ENCODE data around the gene KRTAP5-10.

DNA sequence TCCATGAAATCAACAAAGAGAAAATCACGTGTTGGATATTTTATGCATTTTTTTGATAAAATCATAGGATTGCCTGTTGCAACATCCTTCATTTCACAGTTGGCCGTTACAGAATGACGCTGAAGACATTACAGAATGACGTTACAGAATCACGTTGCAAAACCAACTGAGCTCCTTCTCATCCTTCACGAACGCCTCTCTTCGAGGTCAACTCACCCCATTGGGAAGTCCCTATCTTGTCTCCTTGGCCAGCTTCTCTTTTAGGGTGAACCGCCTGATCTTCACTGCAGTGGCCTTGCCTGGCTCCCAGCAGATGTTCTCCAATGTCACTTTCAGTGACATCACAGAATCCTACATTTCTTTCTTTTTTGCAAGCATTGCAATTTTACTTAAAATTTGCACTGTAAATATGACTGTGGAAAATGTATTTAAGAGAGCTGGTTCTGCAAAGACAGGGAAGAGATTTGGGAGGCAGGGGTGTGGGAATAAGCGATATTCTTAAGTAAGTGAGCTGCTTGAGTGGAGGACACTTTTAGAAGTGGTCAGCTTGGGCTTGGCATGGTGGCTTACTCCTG is 33.2 kb upstream of the KRTAP5-10 start:
- TF ChIP-seq, protein P1, sequence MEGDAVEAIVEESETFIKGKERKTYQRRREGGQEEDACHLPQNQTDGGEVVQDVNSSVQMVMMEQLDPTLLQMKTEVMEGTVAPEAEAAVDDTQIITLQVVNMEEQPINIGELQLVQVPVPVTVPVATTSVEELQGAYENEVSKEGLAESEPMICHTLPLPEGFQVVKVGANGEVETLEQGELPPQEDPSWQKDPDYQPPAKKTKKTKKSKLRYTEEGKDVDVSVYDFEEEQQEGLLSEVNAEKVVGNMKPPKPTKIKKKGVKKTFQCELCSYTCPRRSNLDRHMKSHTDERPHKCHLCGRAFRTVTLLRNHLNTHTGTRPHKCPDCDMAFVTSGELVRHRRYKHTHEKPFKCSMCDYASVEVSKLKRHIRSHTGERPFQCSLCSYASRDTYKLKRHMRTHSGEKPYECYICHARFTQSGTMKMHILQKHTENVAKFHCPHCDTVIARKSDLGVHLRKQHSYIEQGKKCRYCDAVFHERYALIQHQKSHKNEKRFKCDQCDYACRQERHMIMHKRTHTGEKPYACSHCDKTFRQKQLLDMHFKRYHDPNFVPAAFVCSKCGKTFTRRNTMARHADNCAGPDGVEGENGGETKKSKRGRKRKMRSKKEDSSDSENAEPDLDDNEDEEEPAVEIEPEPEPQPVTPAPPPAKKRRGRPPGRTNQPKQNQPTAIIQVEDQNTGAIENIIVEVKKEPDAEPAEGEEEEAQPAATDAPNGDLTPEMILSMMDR (IDR thresholded peaks at IDR 0.05; ENCODE audit: low read depth, low read length, poor library complexity, severe bottlenecking), result no peak
- TF ChIP-seq EZH2phosphoT487 (IDR thresholded peaks at IDR 0.05; ENCODE audit: borderline replicate concordance, low read length), result no peak

Data from DOHH2 (cell line).